IMR-90 (cell line): ENCODE data around the gene KLHL11. TPM values are rescaled to one million over a fixed set of nuclear protein-coding genes. Genes with fewer than 3 reads are reported as not detected.

Experiments
- ATAC-seq: fragments of 200-7000 bp; cut with Tn5 transposase; 2 replicates; pipeline ENCODE4 v1.9.1; 2020; ENCODE audit warnings: low read depth, mild to moderate bottlenecking, moderate library complexity
- BruUV-seq: library from RNA; stranded (reverse); fragments of 400-500 nt; replicated peaks from 2 replicates; lab custom pipeline; 2021; lab: Mats Ljungman, UMichigan
- CTCF ChIA-PET: fragments of 300-600 bp; formaldehyde crosslinking; extraction: SDS; loops from one replicate; lab custom pipeline; 2021; ENCODE audit warnings: antibody characterized with exemption; lab: Yijun Ruan, JAX
- POLR2A ChIA-PET: fragments of 300-600 bp; sonication (Branson Sonifier 250); formaldehyde crosslinking; loops from one replicate; lab custom pipeline; 2022; ENCODE audit warnings: antibody characterized with exemption; ENCODE audit not compliant: unreplicated experiment; lab: Charles Lee
- DNase-seq: peaks from one replicate; pipeline ENCODE4 v3.0.0; 2013
- H2AFZ ChIP-seq: replicated peaks from 2 replicates; pipeline ENCODE3; 2013; ENCODE audit warnings: low read length, mild to moderate bottlenecking; ENCODE audit not compliant: poor library complexity
- H2AK5ac ChIP-seq: 2 replicates; pipeline ENCODE4 v1.6.1; 2013; ENCODE audit warnings: low read depth, low read length, inconsistent platforms
- H2AK9ac ChIP-seq: replicated peaks from 2 replicates; pipeline ENCODE3; 2013; ENCODE audit warnings: mild to moderate bottlenecking, low read depth, low read length, moderate library complexity; ENCODE audit not compliant: poor library complexity
- H2BK120ac ChIP-seq: 2 replicates; pipeline ENCODE4 v1.6.1; 2013; ENCODE audit warnings: low read depth, low read length, inconsistent platforms
- H2BK15ac ChIP-seq: 3 replicates; pipeline ENCODE4 v1.6.1; 2013; ENCODE audit warnings: low read depth, low read length, inconsistent platforms
- H2BK20ac ChIP-seq: 2 replicates; pipeline ENCODE4 v1.6.1; 2013; ENCODE audit warnings: low read depth, mild to moderate bottlenecking, inconsistent platforms, low read length, moderate library complexity
- H2BK5ac ChIP-seq: 2 replicates; pipeline ENCODE4 v1.6.1; 2013; ENCODE audit warnings: mild to moderate bottlenecking, low read depth, low read length, inconsistent platforms; ENCODE audit not compliant: poor library complexity, severe bottlenecking
- H3K14ac ChIP-seq: replicated peaks from 2 replicates; pipeline ENCODE4 v1.6.1; 2013; ENCODE audit warnings: low read depth, low read length, inconsistent platforms
- H3K18ac ChIP-seq: 2 replicates; pipeline ENCODE4 v1.6.1; 2013; ENCODE audit warnings: low read depth, low read length, control low read depth
- H3K23ac ChIP-seq: 2 replicates; pipeline ENCODE4 v1.6.1; 2013; ENCODE audit warnings: low read depth, low read length, inconsistent platforms
- H3K27ac ChIP-seq: 2 replicates; pipeline ENCODE4 v1.5.1; 2013; ENCODE audit warnings: mild to moderate bottlenecking, control low read depth, low read length; ENCODE audit not compliant: insufficient read depth
- H3K27me3 ChIP-seq: 2 replicates; pipeline ENCODE4 v1.6.1; 2013; ENCODE audit warnings: low read length; ENCODE audit not compliant: control insufficient read depth, insufficient read depth
- H3K36me3 ChIP-seq: 2 replicates; pipeline ENCODE4 v1.6.1; 2013; ENCODE audit warnings: low read length, mixed read lengths; ENCODE audit not compliant: control insufficient read depth, insufficient read depth
- H3K4ac ChIP-seq: 2 replicates; pipeline ENCODE4 v1.6.1; 2013; ENCODE audit warnings: low read depth, low read length, inconsistent platforms
- H3K4me1 ChIP-seq: 2 replicates; pipeline ENCODE4 v1.6.1; 2013; ENCODE audit warnings: low read length, mixed read lengths; ENCODE audit not compliant: control insufficient read depth, insufficient read depth
- H3K4me2 ChIP-seq: 2 replicates; pipeline ENCODE4 v1.6.1; 2013; ENCODE audit warnings: low read depth, mild to moderate bottlenecking, control low read depth, low read length, moderate library complexity
- H3K4me3 ChIP-seq: 2 replicates; pipeline ENCODE4 v1.5.1; 2013; ENCODE audit warnings: low read depth, mild to moderate bottlenecking, control low read depth, low read length, moderate library complexity; ENCODE audit not compliant: insufficient read depth
- H3K56ac ChIP-seq: 2 replicates; pipeline ENCODE4 v1.6.1; 2013; ENCODE audit warnings: low read length, inconsistent platforms; ENCODE audit not compliant: insufficient read depth; ENCODE audit errors: extremely low read depth
- H3K79me1 ChIP-seq, 2 experiments: 2 replicates each; pipeline ENCODE4 v1.6.1; 2013; ENCODE audit warnings: low read length in 2 of 2, inconsistent platforms in 1 of 2, low read depth in 1 of 2
- H3K9ac ChIP-seq: 2 replicates; pipeline ENCODE4 v1.6.1; 2013; ENCODE audit warnings: low read depth, low read length, control low read depth
- H3K9me1 ChIP-seq: 2 replicates; pipeline ENCODE4 v1.6.1; 2013; ENCODE audit warnings: low read length, inconsistent platforms; ENCODE audit not compliant: insufficient read depth
- H3K9me3 ChIP-seq: 2 replicates; pipeline ENCODE4 v1.6.1; 2013; ENCODE audit warnings: low read length; ENCODE audit not compliant: control insufficient read depth, insufficient read depth
- H4K20me1 ChIP-seq: 2 replicates; pipeline ENCODE4 v1.6.1; 2013; ENCODE audit warnings: low read length, inconsistent platforms; ENCODE audit not compliant: insufficient read depth
- H4K5ac ChIP-seq: 2 replicates; pipeline ENCODE4 v1.6.1; 2013; ENCODE audit warnings: mild to moderate bottlenecking, low read depth, low read length, control low read depth
- H4K8ac ChIP-seq, 2 experiments: 2 replicates each; pipeline ENCODE4 v1.6.1; 2013; ENCODE audit warnings: low read depth in 2 of 2, low read length in 2 of 2, control low read depth in 1 of 2, inconsistent platforms in 1 of 2
- H4K91ac ChIP-seq: 2 replicates; pipeline ENCODE4 v1.6.1; 2013; ENCODE audit warnings: low read depth, low read length, inconsistent platforms; ENCODE audit not compliant: insufficient read depth
- CEBPB ChIP-seq: IDR thresholded peaks from 2 replicates; pipeline ENCODE4 v1.6.1; 2012; ENCODE audit warnings: low read depth, low read length, improper control_type of control experiment
- FOS ChIP-seq: fragments of 150-350 bp; IDR thresholded peaks from 2 replicates; pipeline ENCODE4 v1.6.1; 2016; ENCODE audit warnings: low read depth, low read length
- MAFK ChIP-seq: IDR thresholded peaks from 2 replicates; pipeline ENCODE4 v1.6.1; 2012; ENCODE audit warnings: low read depth, low read length, improper control_type of control experiment
- MXI1 ChIP-seq: IDR thresholded peaks from 2 replicates; pipeline ENCODE4 v1.6.1; 2012; ENCODE audit warnings: low read depth, mild to moderate bottlenecking, low read length, moderate library complexity, borderline replicate concordance
- POLR2A ChIP-seq: IDR thresholded peaks from 2 replicates; pipeline ENCODE4 v1.6.1; 2012; ENCODE audit warnings: mild to moderate bottlenecking, low read depth, low read length
- WGBS, 2 experiments: methylation state at CpG; one replicate each; pipeline versions ENCODE4 v1.1.5 to v1.1.7; 2013; ENCODE audit warnings: missing lambda C conversion rate in 2 of 2; ENCODE audit not compliant: insufficient read length in 1 of 2; ENCODE audit errors: extremely low coverage in 2 of 2; 5-methylcytosine and 5-hydroxymethylcytosine counted together
- dilution Hi-C: fragments of 300-500 bp; cut with HindIII; formaldehyde crosslinking; loops from one replicate; pipeline ENCODE4 v1.14.3; 2018; ENCODE audit warnings: low sequenced_read_pairs; ENCODE audit not compliant: unreplicated experiment
- in situ Hi-C: fragments of 300-500 bp; cut with MboI; formaldehyde crosslinking; loops from 3 replicates; pipeline ENCODE4 v1.14.3; 2019; ENCODE audit warnings: low sequenced_read_pairs, inconsistent platforms, mixed read lengths
- intact Hi-C: fragments of 100-400 bp; cut with micrococcal nuclease; formaldehyde crosslinking; loops from 2 replicates; pipeline ENCODE4 v1.10.0; 2022
- polyA plus RNA-seq, 3 experiments: library from polyadenylated mRNA; depleted of rRNA; stranded (reverse); fragments of >200 nt; gene quantifications; 2 replicates each; pipeline ENCODE4 v1.2.3, GENCODE V29; 2012; ENCODE audit warnings: low replicate concordance in 1 of 3
- total RNA-seq: library from RNA; depleted of rRNA; stranded (reverse); fragments of >200 nt; gene quantifications from 2 replicates; pipeline ENCODE4 v1.2.3, GENCODE V29; 2012

Gene KLHL11
- total and polyA plus RNA-seq, 2 of the 4 experiments (the other 2 are of a cell fraction), result 4.1 to 38.5 TPM

- H2BK20ac ChIP-seq, result no peak overlapping the region
- no peak overlapping the region for H3K27ac ChIP-seq
- no peaks in the 10 kb centered on the region for H3K27me3 ChIP-seq
- no peak overlapping the region for H2AK9ac ChIP-seq
- H3K14ac ChIP-seq, result no peak overlapping the region
- H3K9ac ChIP-seq, result no peak overlapping the region
- BruUV-seq, result no TSS peak
- peaks cover 64 to 85% of the 10 kb centered on the region in 2 experiments for H3K79me1 ChIP-seq
- H2AFZ ChIP-seq, result no peak overlapping the region
- no peak overlapping the region for H2BK5ac ChIP-seq
- no peak overlapping the region for H4K91ac ChIP-seq
- dilution Hi-C loops (no loop called here), in situ Hi-C loops (no loop called here), intact Hi-C loops (no loop called here)
- H3K4ac ChIP-seq, result no peak overlapping the region
- CTCF ChIA-PET, result no interaction called here
- H4K8ac ChIP-seq, result no peak overlapping the region
- H3K56ac ChIP-seq, result no peak overlapping the region
- H3K4me3 ChIP-seq, result no peak overlapping the region
- peaks cover 33% of the 10 kb centered on the region for H3K9me1 ChIP-seq
- H3K36me3 ChIP-seq, result peaks cover 78% of the 10 kb centered on the region
- peaks cover 25% of the 10 kb centered on the region for H3K4me1 ChIP-seq
- no peak overlapping the region for H3K23ac ChIP-seq
- POLR2A ChIA-PET, result no interaction called here
- H3K18ac ChIP-seq, result no peak overlapping the region
- H3K4me2 ChIP-seq, result no peak overlapping the region
- no peak overlapping the region for H2BK120ac ChIP-seq
- H4K5ac ChIP-seq, result no peak overlapping the region
- DNase-seq (no peak), ATAC-seq (no peak)
- H4K20me1 ChIP-seq, result peaks cover 27% of the 10 kb centered on the region
- no CpG with 5 or more reads among the region's 4 CpGs for WGBS, 2 experiments
- H3K9me3 ChIP-seq, result no peaks in the 10 kb centered on the region
- H2BK15ac ChIP-seq, result no peak overlapping the region
- TF ChIP-seq MAFK, result no peak
- no peak for TF ChIP-seq MXI1
- TF ChIP-seq CEBPB, result no peak
- no peak for TF ChIP-seq FOS
- no peak for TF ChIP-seq POLR2A
- no peak overlapping the region for H2AK5ac ChIP-seq
Measured at GRCh38 chr17:41905172-41905571, 39.9 kb upstream of the KLHL11 start.
